Activated CD8-positive, alpha-beta memory T cell treated with anti-CD3 and anti-CD28 coated beads, Interleukin-2, amount 10 ng/mL, durations not matched to agents 7 days and 5 days (primary cell): ENCODE results near the gene CPVL. TPM values are rescaled to one million over a fixed set of nuclear protein-coding genes. Genes with fewer than 3 reads are reported as not detected.
A peak's percentile ranks its signal among the peaks of the same experiment; 100 is the strongest.

Experiments
- ATAC-seq: fragments of 150-1000 bp; cut with Tn5 transposase; one replicate; pipeline ENCODE4 v1.10.0; 2021; ENCODE audit warnings: moderate library complexity
- CTCF ChIA-PET: fragments of 350-600 bp; sonication (Branson Sonifier 250); formaldehyde crosslinking; loops from one replicate; lab custom pipeline; 2021; ENCODE audit warnings: antibody characterized with exemption; lab: Charles Lee
- DNase-seq: peaks from one replicate; pipeline ENCODE4 v3.0.0-alpha.2; 2020
- H3K27ac Mint-ChIP-seq: one replicate; pipeline ENCODE4 v1.8.0; 2021; ENCODE audit warnings: mild to moderate bottlenecking, mixed read lengths
- H3K27me3 Mint-ChIP-seq: one replicate; pipeline ENCODE4 v1.8.0; 2021; ENCODE audit warnings: mixed read lengths
- H3K36me3 Mint-ChIP-seq: one replicate; pipeline ENCODE4 v1.8.0; 2021; ENCODE audit warnings: mild to moderate bottlenecking, mixed read lengths
- H3K4me1 Mint-ChIP-seq: one replicate; pipeline ENCODE4 v1.8.0; 2021; ENCODE audit warnings: mixed read lengths
- H3K4me3 Mint-ChIP-seq: one replicate; pipeline ENCODE4 v1.8.0; 2021; ENCODE audit warnings: mild to moderate bottlenecking, moderate library complexity, mixed read lengths
- H3K9me3 Mint-ChIP-seq: one replicate; pipeline ENCODE4 v1.8.0; 2022; ENCODE audit warnings: low read depth, mixed read lengths
- total RNA-seq, 2 experiments: library from RNA; stranded (reverse); gene quantifications; one replicate each; pipeline ENCODE4 v1.2.3, GENCODE V29; 2021

Gene CPVL
- total RNA-seq, 2 experiments from 2014 or later = 0.33 to 1.8 TPM

DNA sequence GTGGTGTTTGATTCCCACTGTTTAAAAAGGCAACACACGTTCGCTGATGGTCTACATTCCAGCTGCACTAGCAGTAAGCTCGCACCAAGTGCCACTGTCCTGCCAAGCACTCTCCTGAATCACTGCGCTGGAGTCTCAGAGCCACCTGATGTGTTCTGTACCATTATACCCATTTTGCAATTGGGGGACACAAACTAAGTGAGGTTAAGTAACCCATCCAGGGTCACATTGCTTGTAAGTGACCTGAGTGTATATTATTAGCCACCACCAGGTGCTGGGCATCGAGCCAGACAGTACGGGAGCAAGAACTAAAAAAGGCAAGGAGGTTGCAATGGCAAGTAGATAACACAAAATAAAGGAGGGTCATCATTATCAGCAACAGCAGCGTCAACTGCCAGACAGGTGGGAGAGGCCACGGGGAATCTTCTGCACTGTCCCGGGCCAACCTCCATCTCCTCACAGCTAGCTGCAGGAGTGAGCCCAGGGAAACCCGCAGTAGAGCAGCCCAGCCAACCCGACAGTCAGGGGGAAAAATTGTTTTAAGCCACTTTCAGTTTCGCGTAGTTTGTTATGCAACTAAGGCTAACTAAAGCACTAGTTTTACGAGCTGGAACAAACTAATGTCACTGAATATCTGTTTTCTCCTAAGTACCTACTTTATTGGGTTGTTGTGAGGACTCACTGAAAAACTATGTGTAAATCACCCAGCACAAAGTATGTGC is 712 bp upstream of the CPVL start:
- Mint-ChIP-seq H3K27me3 (peaks cover 47% of the 10 kb centered on the region), H3K4me3 (no peak overlapping the region), H3K9me3 (no peaks in the 10 kb centered on the region), H3K27ac (no peak overlapping the region), H3K4me1 (peaks cover 30% of the 10 kb centered on the region), H3K36me3 (no peaks in the 10 kb centered on the region)
- DNase-seq (no peak), ATAC-seq (no peak)
- CTCF ChIA-PET = interaction anchor here (1.0 kb wide), 1 partner anchor 42 kb away, joined by 3 read pairs; no protein-coding TSS in a partner anchor

- no peak for DNase-seq
- H3K9me3 Mint-ChIP-seq = no peaks in the 10 kb centered on the region
- peak overlapping the region; percentile 63 for H3K4me3 Mint-ChIP-seq
- ATAC-seq = no peak
- H3K4me1 Mint-ChIP-seq = peaks cover 28% of the 10 kb centered on the region
- CTCF ChIA-PET = no interaction called here
- no peak overlapping the region for H3K27ac Mint-ChIP-seq
- H3K27me3 Mint-ChIP-seq = peaks cover 51% of the 10 kb centered on the region
- H3K36me3 Mint-ChIP-seq = no peaks in the 10 kb centered on the region
These were observed 732 bp downstream of the CPVL start for GRCh38 chr7:29145553-29146056.

- DNase-seq = no peak
- CTCF ChIA-PET = interaction anchor here (1.2 kb wide), 1 partner anchor 216 kb away, joined by 3 read pairs; no protein-coding TSS in a partner anchor
- Mint-ChIP-seq H3K27ac (no peak overlapping the region), H3K4me3 (no peak overlapping the region), H3K27me3 (peaks cover 56% of the 10 kb centered on the region), H3K4me1 (peaks cover 28% of the 10 kb centered on the region), H3K9me3 (no peaks in the 10 kb centered on the region), H3K36me3 (no peaks in the 10 kb centered on the region)
- ATAC-seq = peak; percentile 42
These were observed 2.6 kb downstream of the CPVL start for GRCh38 chr7:29143751-29144150.

GRCh38 chr7:29142021-29142727 is 4.2 kb downstream of the CPVL start:
- Mint-ChIP-seq H3K36me3 (no peaks in the 10 kb centered on the region), H3K27me3 (peaks cover 46% of the 10 kb centered on the region), H3K4me1 (peaks cover 27% of the 10 kb centered on the region), H3K9me3 (no peaks in the 10 kb centered on the region), H3K4me3 (no peak overlapping the region), H3K27ac (no peak overlapping the region)
- no peak for DNase-seq
- CTCF ChIA-PET = interaction anchor here (2.0 kb wide), 1 partner anchor 48 kb away, joined by 5 read pairs; no protein-coding TSS in a partner anchor
- ATAC-seq = no peak

DNA sequence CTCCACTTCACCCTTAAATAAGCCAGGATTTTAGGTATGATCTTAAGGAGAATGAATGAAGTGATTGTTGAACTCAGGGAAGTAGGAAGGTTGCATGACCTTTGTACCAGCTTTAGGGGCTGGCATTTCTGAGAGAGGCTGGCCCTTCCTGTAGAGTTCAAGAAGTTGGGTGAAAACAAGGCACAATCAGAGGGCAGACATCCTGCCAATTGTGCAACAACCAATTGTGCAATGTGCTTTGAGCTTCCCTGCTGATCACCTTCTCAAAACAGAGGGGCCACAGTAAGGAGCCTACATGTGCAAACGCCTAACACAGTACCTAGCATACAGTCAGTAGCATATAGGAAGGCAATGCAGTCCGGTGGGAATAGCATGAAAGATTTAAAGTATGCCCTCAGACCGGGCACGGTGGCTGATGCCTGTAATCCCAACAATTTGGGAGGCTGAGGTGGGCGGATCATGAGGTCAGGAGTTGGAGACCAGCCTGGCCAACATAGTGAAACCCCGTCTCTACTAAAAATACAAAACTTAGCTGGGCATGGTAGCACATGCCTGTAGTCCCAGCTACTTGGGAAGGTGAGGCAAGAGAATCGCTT is 5.4 kb downstream of the CPVL start:
- Mint-ChIP-seq H3K4me3 (no peak overlapping the region), H3K4me1 (peaks cover 17% of the 10 kb centered on the region), H3K27ac (no peak overlapping the region), H3K9me3 (no peaks in the 10 kb centered on the region), H3K27me3 (peaks cover 40% of the 10 kb centered on the region), H3K36me3 (no peaks in the 10 kb centered on the region)
- ATAC-seq (no peak), DNase-seq (no peak)
- CTCF ChIA-PET = no interaction called here

DNA sequence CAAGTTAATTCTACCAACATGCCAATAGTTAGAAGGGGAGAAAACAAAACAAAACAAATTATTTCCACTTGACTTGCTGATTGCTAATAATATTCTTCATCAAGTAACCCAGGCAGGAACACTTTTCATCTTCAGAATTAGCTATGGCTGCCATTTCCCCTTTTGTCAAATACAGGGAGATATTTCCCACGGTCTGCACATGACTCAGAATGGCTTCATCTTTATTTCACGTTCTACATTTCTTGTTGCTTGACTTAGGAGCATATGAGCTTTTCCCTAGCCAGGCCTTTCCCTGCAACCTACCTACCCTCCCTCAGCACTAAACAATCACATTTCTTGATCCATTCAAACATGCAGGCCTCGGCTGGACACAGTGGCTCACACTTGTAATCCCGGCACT is 6.5 kb downstream of the CPVL start:
- Mint-ChIP-seq H3K36me3 (no peaks in the 10 kb centered on the region), H3K27me3 (peaks cover 31% of the 10 kb centered on the region), H3K27ac (no peak overlapping the region), H3K4me1 (peaks cover 12% of the 10 kb centered on the region), H3K4me3 (no peak overlapping the region), H3K9me3 (no peaks in the 10 kb centered on the region)
- DNase-seq (no peak), ATAC-seq (no peak)
- CTCF ChIA-PET = no interaction called here

DNA sequence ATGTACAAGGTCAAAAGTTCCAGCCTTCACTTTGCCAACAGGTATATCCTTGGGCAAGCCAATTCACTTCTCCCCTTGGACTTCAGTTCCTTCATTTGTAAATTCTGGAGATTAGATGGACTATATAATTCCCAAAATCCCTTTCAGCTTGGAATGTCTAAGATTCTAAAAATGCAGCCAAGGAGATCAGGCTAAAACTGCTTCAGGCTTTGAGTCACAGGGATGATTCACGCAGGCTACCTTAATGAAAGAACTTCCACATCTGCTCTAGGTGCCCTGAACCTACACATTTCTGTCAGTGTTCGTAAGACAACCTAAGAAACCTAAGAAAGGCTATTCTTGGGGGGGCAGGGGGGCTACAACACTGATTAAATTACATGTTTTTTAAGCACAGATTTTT is 7.1 kb downstream of the CPVL start:
- Mint-ChIP-seq H3K36me3 (no peaks in the 10 kb centered on the region), H3K27me3 (peaks cover 37% of the 10 kb centered on the region), H3K27ac (no peak overlapping the region), H3K4me1 (peaks cover 12% of the 10 kb centered on the region), H3K9me3 (no peaks in the 10 kb centered on the region), H3K4me3 (no peak overlapping the region)
- no peak for DNase-seq
- CTCF ChIA-PET = no interaction called here
- ATAC-seq = no peak

- Mint-ChIP-seq H3K27ac (no peak overlapping the region), H3K27me3 (peaks cover 43% of the 10 kb centered on the region), H3K36me3 (no peaks in the 10 kb centered on the region), H3K4me3 (no peak overlapping the region), H3K9me3 (no peaks in the 10 kb centered on the region), H3K4me1 (peaks cover 9% of the 10 kb centered on the region)
- CTCF ChIA-PET = no interaction called here
- ATAC-seq (no peak), DNase-seq (no peak)
These were observed 7.7 kb downstream of the CPVL start for GRCh38 chr7:29138588-29138987.

DNA sequence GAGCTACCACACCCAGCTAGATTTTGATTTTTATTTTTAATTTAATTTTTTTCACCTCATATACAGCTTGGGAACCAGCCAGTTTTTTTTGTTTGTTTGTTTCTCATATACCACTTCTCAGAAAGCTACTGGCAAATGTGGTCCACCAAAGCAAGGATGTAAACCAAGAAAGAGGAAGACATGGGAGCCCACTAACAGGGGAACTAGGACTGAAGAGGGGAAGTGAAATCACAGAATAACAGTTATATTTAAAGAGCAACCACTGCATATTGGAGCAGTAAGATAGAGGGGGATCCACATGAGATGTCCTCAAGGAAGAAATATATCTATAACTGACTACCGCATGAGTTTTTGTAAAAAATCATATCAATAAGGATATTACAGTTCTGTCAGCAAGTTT is 10.5 kb downstream of the CPVL start:
- CTCF ChIA-PET = no interaction called here

GRCh38 chr7:29132980-29133379 is 13.4 kb downstream of the CPVL start:
- H3K4me1 Mint-ChIP-seq = no peaks in the 10 kb centered on the region
- CTCF ChIA-PET = interaction anchor here (0.5 kb wide), 1 partner anchor 36 kb away, joined by 3 read pairs; no protein-coding TSS in a partner anchor
- DNase-seq = no peak

More for the DNA sequence above, 10.5 kb downstream of the CPVL start:
- H3K27me3 Mint-ChIP-seq = peaks cover 44% of the 10 kb centered on the region
- H3K4me1 Mint-ChIP-seq = no peaks in the 10 kb centered on the region
- no peak for DNase-seq
- H3K36me3 Mint-ChIP-seq = no peaks in the 10 kb centered on the region
- no peak for ATAC-seq
- no peak overlapping the region for H3K4me3 Mint-ChIP-seq
- no peak overlapping the region for H3K27ac Mint-ChIP-seq
- H3K9me3 Mint-ChIP-seq = no peaks in the 10 kb centered on the region

GRCh38 chr7:29131678-29132077 is 14.7 kb downstream of the CPVL start:
- Mint-ChIP-seq H3K36me3 (no peaks in the 10 kb centered on the region), H3K9me3 (no peaks in the 10 kb centered on the region), H3K27ac (no peak overlapping the region), H3K4me3 (no peak overlapping the region), H3K4me1 (no peaks in the 10 kb centered on the region), H3K27me3 (peaks cover 42% of the 10 kb centered on the region)
- ATAC-seq = no peak
- no peak for DNase-seq
- CTCF ChIA-PET = no interaction called here

More at GRCh38 chr7:29132980-29133379, 13.4 kb downstream of the CPVL start:
- no peak for ATAC-seq
- H3K36me3 Mint-ChIP-seq = no peaks in the 10 kb centered on the region
- H3K27ac Mint-ChIP-seq = no peak overlapping the region
- H3K27me3 Mint-ChIP-seq = peaks cover 41% of the 10 kb centered on the region
- H3K4me3 Mint-ChIP-seq = no peak overlapping the region
- no peaks in the 10 kb centered on the region for H3K9me3 Mint-ChIP-seq

- no peak overlapping the region for H3K4me3 Mint-ChIP-seq
- DNase-seq (no peak), ATAC-seq (no peak)
- no peak overlapping the region for H3K27ac Mint-ChIP-seq
- H3K4me1 Mint-ChIP-seq = no peaks in the 10 kb centered on the region
- CTCF ChIA-PET = no interaction called here
- H3K36me3 Mint-ChIP-seq = no peaks in the 10 kb centered on the region
- H3K9me3 Mint-ChIP-seq = no peaks in the 10 kb centered on the region
- H3K27me3 Mint-ChIP-seq = peaks cover 37% of the 10 kb centered on the region
These were observed 16.2 kb downstream of the CPVL start for GRCh38 chr7:29130096-29130495.

DNA sequence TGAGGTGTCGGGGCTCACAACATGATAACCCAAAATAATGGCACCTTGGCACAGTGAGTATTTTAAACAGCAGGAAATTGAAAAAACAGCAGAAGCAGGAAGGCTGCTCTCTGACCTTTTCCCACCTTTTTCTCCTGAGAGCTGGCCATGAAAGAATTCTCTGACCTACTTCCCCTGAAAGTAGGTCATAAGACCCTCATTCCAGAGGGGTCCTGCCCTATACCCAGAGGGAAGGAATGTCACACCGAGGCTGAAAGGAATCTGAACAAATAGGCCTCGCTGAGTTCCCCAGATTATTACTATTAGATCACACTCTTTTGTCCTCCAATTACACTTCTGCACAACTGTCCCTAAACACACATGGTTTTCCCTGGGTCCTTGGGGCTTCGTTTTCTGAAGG is 18.8 kb downstream of the CPVL start:
- no peaks in the 10 kb centered on the region for H3K9me3 Mint-ChIP-seq
- H3K4me3 Mint-ChIP-seq = no peak overlapping the region
- H3K4me1 Mint-ChIP-seq = no peaks in the 10 kb centered on the region
- H3K36me3 Mint-ChIP-seq = no peaks in the 10 kb centered on the region
- ATAC-seq = no peak
- H3K27me3 Mint-ChIP-seq = peaks cover 19% of the 10 kb centered on the region
- H3K27ac Mint-ChIP-seq = no peak overlapping the region
- DNase-seq = no peak
- CTCF ChIA-PET = interaction anchor here (1.7 kb wide), 1 partner anchor 10 kb away, joined by 5 read pairs; no protein-coding TSS in a partner anchor
